Liver (tissue), 3 donors: ENCODE data around the gene XRRA1.

ENCODE experiments used
- CTCF ChIP-seq: fragments of 150-350 bp; IDR thresholded peaks from 2 replicates; pipeline ENCODE4 v1.5.1; 2017; ENCODE audit warnings: improper control_type of control experiment, low read depth, low read length; ENCODE audit not compliant: missing input control
- HNF4G ChIP-seq: IDR thresholded peaks from 2 replicates; pipeline ENCODE4 v1.6.1; 2016; ENCODE audit warnings: antibody characterized with exemption
- JUND ChIP-seq, 2 donors: IDR thresholded peaks; 2 replicates each; pipeline ENCODE4 v1.6.1; 2016; ENCODE audit warnings: antibody characterized with exemption in 2 of 2
- RAD21 ChIP-seq, 2 donors: IDR thresholded peaks; 2 replicates each; pipeline ENCODE4 v1.6.1; 2016; ENCODE audit warnings: antibody characterized with exemption in 2 of 2, mild to moderate bottlenecking in 2 of 2
- donor health status: healthy.
- donor health status: healthy.

- TF ChIP-seq CTCF (no peak), JUND (IDR thresholded peaks at IDR 0.05) (no peak), RAD21 (IDR thresholded peaks at IDR 0.05) (peak in 1 of 2 donors; percentile 46), HNF4G (no peak)
Measured at GRCh38 chr11:74948898-74949752, at the start of gene XRRA1, which contains the start of gene SPCS2.
